ENCODE measurements around the gene VSTM2L. TPM values are rescaled to one million over a fixed set of nuclear protein-coding genes. Genes with fewer than 3 reads are reported as not detected.

The VSTM2L gene
- total and polyA plus RNA-seq, 2 of the 13 experiments (the other 11 are each of a cell fraction or from before 2014, with no cell fraction given) = not detected

DNA sequence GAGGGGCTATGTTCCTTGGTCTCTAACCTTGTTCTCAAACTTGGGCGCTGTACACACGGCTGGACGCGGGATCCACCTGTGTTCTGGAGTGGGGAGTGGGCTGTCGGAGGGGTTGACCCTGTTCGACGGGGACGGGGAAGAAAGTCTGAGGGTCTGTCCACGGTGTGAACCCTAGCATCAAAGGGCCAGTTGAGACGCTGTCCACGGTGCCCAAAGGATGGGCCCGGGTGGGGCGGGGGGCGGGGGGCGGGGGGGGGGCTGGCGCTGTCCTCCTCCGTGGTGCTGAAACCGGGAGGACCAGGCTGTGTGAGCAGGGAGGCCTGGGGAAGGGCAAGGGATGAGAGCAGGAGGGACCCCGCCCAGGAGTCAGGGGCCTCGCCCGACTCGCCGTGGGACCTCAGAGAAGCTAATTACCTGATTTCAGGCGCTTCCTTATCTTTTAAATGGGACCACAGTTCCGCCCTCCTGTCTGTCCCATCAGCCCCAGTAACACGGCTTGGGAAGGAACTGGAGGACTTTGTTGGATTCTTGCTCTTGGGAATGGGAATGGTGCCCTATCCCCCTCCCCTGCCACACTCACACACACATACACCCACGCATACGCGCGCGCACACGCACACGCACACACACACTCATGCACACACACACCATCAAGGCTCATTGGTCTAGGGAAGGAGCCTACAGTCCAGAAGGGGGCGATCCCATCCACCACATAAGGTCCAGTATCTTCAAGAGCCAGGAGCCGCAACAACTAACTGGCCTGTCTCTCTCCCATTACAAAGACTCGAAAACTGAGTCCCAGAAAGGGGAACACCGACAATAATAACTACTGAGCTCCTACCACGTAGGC, 1.0 kb upstream of the VSTM2L start (continued):
- TF ChIP-seq, protein P1, sequence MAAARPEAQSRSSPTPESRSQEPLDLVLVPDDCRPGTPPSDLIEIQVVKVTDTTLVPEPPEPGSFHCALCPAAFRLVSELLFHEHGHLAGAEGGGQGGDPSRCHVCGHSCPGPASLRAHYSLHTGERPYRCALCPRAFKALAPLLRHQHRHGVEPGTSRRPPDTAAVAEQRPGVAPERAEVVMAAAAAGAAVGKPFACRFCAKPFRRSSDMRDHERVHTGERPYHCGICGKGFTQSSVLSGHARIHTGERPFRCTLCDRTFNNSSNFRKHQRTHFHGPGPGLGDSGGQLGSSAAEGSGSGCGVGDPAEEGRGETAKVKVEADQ (CRISPR knock-in tag; IDR thresholded peaks at IDR 0.05; ENCODE audit: borderline replicate concordance) = no peak
- TF ChIP-seq BORCS8-MEF2B (CRISPR knock-in tag; IDR thresholded peaks at IDR 0.05) (0 out of 2 replicates have a peak, but pooled peaks have one; percentile 25), TSC22D2 (CRISPR knock-in tag; IDR thresholded peaks at IDR 0.05; ENCODE audit: borderline replicate concordance) (no peak), FOXA3 (CRISPR knock-in tag; IDR thresholded peaks at IDR 0.05) (no peak), RAD21 (CRISPR knock-in tag; IDR thresholded peaks at IDR 0.05) (peak; percentile 57; the same call in 1 of the 2 replicates), ZNF850 (CRISPR knock-in tag; conservative IDR thresholded peaks at IDR 0.05) (no peak), ETV6 (CRISPR knock-in tag; conservative IDR thresholded peaks at IDR 0.05) (no peak), TCF12 (IDR thresholded peaks at IDR 0.05) (no peak), TCF12 (CRISPR knock-in tag; IDR thresholded peaks at IDR 0.05) (no peak), SRSF1 (optimal IDR thresholded peaks at IDR 0.05; ENCODE audit: low read depth, low read length) (no peak), ZNF407 (CRISPR knock-in tag; IDR thresholded peaks at IDR 0.05; ENCODE audit: not compliant biosample characterization) (no peak), AHR (CRISPR knock-in tag; IDR thresholded peaks at IDR 0.05) (no peak), ESRRA (CRISPR knock-in tag; IDR thresholded peaks at IDR 0.05; ENCODE audit: low read depth) (no peak), ZSCAN29 (CRISPR knock-in tag; conservative IDR thresholded peaks at IDR 0.05) (no peak), ZNF782 (CRISPR knock-in tag; IDR thresholded peaks at IDR 0.05; ENCODE audit: borderline replicate concordance) (no peak), ZBTB25 (CRISPR knock-in tag; IDR thresholded peaks at IDR 0.05) (no peak)
- TF ChIP-seq, protein P2, sequence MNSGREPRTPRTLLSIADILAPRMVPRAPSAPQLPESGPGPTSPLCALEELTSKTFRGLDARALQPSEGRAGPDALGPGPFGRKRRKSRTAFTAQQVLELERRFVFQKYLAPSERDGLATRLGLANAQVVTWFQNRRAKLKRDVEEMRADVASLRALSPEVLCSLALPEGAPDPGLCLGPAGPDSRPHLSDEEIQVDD (CRISPR knock-in tag; IDR thresholded peaks at IDR 0.05; ENCODE audit: borderline replicate concordance) = no peak

Measured in HepG2 (cell line).